Bronchial epithelial cell (primary cell): ENCODE measurements around the gene WDFY4. TPM values are rescaled to one million over a fixed set of nuclear protein-coding genes. Genes with fewer than 3 reads are reported as not detected.

Experiments used
- DNase-seq: peaks from one replicate; pipeline ENCODE4 v3.0.0-alpha.2; 2010; ENCODE audit warnings: low read depth
- FAIRE-seq: peaks from 2 replicates; lab custom pipeline; 2011; peaks lifted over from hg19 to GRCh38; lab: Jason Lieb, UNC
- H3K27me3 ChIP-seq: 2 replicates; pipeline ENCODE4 v1.5.1; 2011; ENCODE audit warnings: low read length; ENCODE audit not compliant: control insufficient read depth, insufficient read depth
- H3K36me3 ChIP-seq: 2 replicates; pipeline ENCODE4 v1.5.1; 2011; ENCODE audit warnings: low read length; ENCODE audit not compliant: control insufficient read depth, insufficient read depth
- H3K4me3 ChIP-seq: 2 replicates; pipeline ENCODE4 v1.5.1; 2011; ENCODE audit warnings: mild to moderate bottlenecking, low read depth, low read length, control low read depth
- total RNA-seq: library from RNA; depleted of rRNA; stranded (reverse); fragments of >200 nt; gene quantifications from 2 replicates; pipeline ENCODE4 v1.2.1, GENCODE V29; 2014
- TF ChIP-seq, protein P1 (sequence below): IDR thresholded peaks from 2 replicates; pipeline ENCODE4 v1.5.1; 2011; ENCODE audit warnings: mild to moderate bottlenecking, moderate library complexity, low read length, control low read depth, inconsistent platforms; ENCODE audit not compliant: insufficient read depth, severe bottlenecking

Gene WDFY4
- total RNA-seq, 1 donor from 2014 or later, result under 0.01 TPM

- H3K4me3 ChIP-seq, result no peak overlapping the region
- no peak for DNase-seq
- FAIRE-seq, result no peak
- H3K27me3 ChIP-seq, result no peaks in the 10 kb centered on the region
- H3K36me3 ChIP-seq, result no peaks in the 10 kb centered on the region
- TF ChIP-seq, protein P1, sequence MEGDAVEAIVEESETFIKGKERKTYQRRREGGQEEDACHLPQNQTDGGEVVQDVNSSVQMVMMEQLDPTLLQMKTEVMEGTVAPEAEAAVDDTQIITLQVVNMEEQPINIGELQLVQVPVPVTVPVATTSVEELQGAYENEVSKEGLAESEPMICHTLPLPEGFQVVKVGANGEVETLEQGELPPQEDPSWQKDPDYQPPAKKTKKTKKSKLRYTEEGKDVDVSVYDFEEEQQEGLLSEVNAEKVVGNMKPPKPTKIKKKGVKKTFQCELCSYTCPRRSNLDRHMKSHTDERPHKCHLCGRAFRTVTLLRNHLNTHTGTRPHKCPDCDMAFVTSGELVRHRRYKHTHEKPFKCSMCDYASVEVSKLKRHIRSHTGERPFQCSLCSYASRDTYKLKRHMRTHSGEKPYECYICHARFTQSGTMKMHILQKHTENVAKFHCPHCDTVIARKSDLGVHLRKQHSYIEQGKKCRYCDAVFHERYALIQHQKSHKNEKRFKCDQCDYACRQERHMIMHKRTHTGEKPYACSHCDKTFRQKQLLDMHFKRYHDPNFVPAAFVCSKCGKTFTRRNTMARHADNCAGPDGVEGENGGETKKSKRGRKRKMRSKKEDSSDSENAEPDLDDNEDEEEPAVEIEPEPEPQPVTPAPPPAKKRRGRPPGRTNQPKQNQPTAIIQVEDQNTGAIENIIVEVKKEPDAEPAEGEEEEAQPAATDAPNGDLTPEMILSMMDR, result no peak
Observed at GRCh38 chr10:49001870-49002672, 317.4 kb downstream of the WDFY4 start.

DNA sequence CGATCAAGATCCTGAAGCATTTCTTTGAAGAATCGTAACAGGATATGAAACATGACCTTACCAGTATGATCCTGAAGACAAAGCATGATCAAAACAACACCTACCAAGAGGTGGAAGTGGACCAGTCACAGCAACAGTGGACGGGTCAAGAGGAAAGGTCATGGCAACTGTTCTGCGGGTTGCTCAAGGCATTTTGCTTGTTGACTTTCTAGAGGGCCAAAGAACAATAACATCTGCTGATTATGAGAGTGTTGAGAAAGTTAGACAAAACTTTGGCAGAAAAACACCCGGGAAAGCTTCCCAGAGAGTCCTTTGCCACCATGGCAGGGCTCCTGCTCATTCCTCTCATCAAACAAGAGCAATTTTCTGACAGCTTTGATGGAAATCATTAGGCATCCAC, 320.6 kb downstream of the WDFY4 start:
- FAIRE-seq, result no peak
- DNase-seq, result no peak
- no peaks in the 10 kb centered on the region for H3K27me3 ChIP-seq

DNA sequence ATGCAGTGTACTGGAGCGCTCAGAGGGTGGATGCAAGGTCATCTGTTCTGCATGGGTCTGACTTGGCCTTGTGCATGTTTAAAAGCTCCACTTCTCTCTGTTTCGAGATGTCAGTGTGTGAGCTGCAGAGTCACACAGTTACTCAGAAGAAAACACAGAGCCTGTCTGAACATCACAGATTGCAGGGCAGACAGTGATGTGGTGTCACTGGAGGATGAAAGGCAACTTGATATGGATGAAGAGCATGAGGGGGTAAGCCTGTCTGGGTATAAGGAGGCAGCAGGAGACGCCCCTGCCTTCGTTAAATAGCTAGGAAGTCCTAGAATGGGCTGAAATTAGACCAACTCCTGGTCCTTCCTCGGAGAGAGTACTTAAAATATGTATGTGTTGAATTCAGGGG, 322.5 kb downstream of the WDFY4 start:
- FAIRE-seq, result no peak
- no peaks in the 10 kb centered on the region for H3K36me3 ChIP-seq
- H3K4me3 ChIP-seq, result no peak overlapping the region
- no peak for DNase-seq
- H3K27me3 ChIP-seq, result no peaks in the 10 kb centered on the region
- TF ChIP-seq, protein P1, result no peak

More for the DNA sequence above, 320.6 kb downstream of the WDFY4 start:
- H3K36me3 ChIP-seq, result no peaks in the 10 kb centered on the region
- TF ChIP-seq, protein P1, result no peak
- no peak overlapping the region for H3K4me3 ChIP-seq

GRCh38 chr10:49008091-49008490, 323.4 kb downstream of the WDFY4 start:
- H3K36me3 ChIP-seq, result no peaks in the 10 kb centered on the region
- FAIRE-seq, result no peak

DNA sequence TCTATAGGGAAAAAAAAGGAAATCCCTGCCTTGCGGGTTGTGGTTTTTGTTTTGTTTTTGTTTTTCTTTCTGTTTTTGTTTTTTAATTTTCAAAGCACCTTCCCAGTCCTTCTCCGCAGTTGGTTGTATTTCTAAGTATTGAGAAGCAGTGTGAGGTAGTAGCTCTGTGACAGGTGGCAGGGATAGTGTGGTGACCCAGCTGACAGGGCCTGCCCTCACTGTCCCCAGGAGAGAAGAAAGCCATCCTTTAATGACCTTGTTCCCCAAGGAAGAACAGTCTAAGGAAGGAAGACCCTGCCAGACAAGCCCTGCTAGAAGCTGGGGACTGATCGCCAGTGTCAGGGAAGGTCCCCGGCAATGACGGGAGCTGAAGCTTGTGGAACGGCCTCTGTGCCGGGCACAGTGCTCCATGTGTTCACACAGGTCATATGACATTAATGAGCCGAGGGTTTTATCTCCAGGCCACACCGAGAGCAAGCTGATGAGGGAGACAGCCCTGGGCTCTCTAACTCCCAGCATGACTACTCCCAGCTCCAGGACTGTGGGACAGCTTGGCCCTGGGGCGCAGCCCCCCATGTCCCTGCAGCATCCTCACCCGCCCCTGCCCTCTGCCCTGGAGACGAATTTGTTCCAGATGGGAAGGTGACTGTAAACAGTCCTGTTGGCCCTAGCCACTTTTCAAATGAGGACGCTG, 324.0 kb downstream of the WDFY4 start:
- H3K36me3 ChIP-seq, result no peaks in the 10 kb centered on the region

More at GRCh38 chr10:49008091-49008490, 323.4 kb downstream of the WDFY4 start:
- DNase-seq, result no peak
- no peak overlapping the region for H3K4me3 ChIP-seq
- no peaks in the 10 kb centered on the region for H3K27me3 ChIP-seq
- TF ChIP-seq, protein P1, result no peak

More for the DNA sequence above, 324.0 kb downstream of the WDFY4 start:
- FAIRE-seq, result no peak
- TF ChIP-seq, protein P1, result no peak
- no peak for DNase-seq
- Histone ChIP-seq H3K27me3 (no peaks in the 10 kb centered on the region), H3K4me3 (no peak overlapping the region)
